Measurements from ENCODE around the gene RASA1. TPM values are rescaled to one million over a fixed set of nuclear protein-coding genes. Genes with fewer than 3 reads are reported as not detected.

Gene RASA1
- total RNA-seq, 1 experiment from 2014 or later = 29.6 TPM

DNA sequence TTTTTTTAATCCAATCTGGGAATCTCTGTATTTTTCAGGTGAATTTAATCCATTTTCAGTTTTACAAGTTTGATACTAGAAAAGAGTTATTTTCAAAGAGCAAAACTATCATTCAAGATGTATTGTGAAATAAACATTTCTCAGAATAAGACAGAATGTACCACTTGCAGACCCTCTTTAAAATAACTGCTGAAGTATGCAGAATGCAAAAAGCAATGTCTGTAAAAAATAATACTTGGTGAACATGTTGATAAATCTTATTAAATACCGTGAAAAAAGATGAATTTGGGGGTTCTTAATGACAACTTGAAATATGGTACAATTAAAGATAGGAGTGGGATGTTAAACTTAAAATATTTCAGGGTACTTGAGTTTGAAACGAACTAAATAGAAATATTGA, 26.1 kb upstream of the RASA1 start:
- Mint-ChIP-seq H3K27me3 (ENCODE audit: low read depth) (no peaks in the 10 kb centered on the region), H3K4me1 (no peaks in the 10 kb centered on the region), H3K4me3 (no peak overlapping the region), H3K27ac (no peak overlapping the region), H3K9me3 (no peaks in the 10 kb centered on the region), H3K36me3 (ENCODE audit: insufficient read depth in 1 of 3, low read depth in 3 of 3) (no peaks in the 10 kb centered on the region)
- Histone ChIP-seq H4K5ac (ENCODE audit: insufficient read length, low read depth, low read length) (no peak overlapping the region), H2BK15ac (ENCODE audit: low read depth, low read length) (no peak overlapping the region), H3T11ph (ENCODE audit: low read length) (no peak overlapping the region), H4K20me1 (ENCODE audit: control insufficient read depth, insufficient read depth, insufficient read length) (no peaks in the 10 kb centered on the region), H3K4ac (ENCODE audit: low read depth, low read length) (no peak overlapping the region), H2BK120ac (ENCODE audit: low read depth, low read length, poor library complexity, severe bottlenecking) (no peak overlapping the region), H3K18ac (ENCODE audit: insufficient read length, low read depth, low read length) (no peak overlapping the region), H3K79me2 (ENCODE audit: insufficient read depth, low read length) (no peaks in the 10 kb centered on the region), H3K9ac (ENCODE audit: extremely low read depth, insufficient read length, low read length) (no peak overlapping the region), H3K4me1 (ENCODE audit: insufficient read depth, low read length) (no peaks in the 10 kb centered on the region), H3K9me3 (ENCODE audit: control insufficient read depth, low read depth, low read length) (no peaks in the 10 kb centered on the region), H2BK5ac (ENCODE audit: insufficient read length, low read length) (no peak overlapping the region), H2AFZ (ENCODE audit: low read length) (no peak overlapping the region), H3K14ac (ENCODE audit: insufficient read depth, low read length) (no peak overlapping the region), H3K4me2 (ENCODE audit: insufficient read depth, insufficient read length, low read length) (no peak overlapping the region), H2BK12ac (ENCODE audit: insufficient read length, low read depth, low read length) (no peak overlapping the region), H2AK5ac (ENCODE audit: insufficient read length, low read length) (no peak overlapping the region), H3K56ac (ENCODE audit: insufficient read length, low read depth, low read length) (no peak overlapping the region), H3K23ac (ENCODE audit: insufficient read length, low read depth, low read length) (no peak overlapping the region), H3K27me3 (ENCODE audit: insufficient read depth, low read length) (no peaks in the 10 kb centered on the region), H3K79me1 (ENCODE audit: insufficient read depth, low read depth, low read length, poor library complexity, severe bottlenecking) (no peaks in the 10 kb centered on the region), H4K8ac (replicated peaks; ENCODE audit: insufficient read length, low read depth, low read length) (no peak overlapping the region), H3K27ac (ENCODE audit: insufficient read length, low read depth, low read length) (no peak overlapping the region), H2BK20ac (ENCODE audit: low read depth, low read length, poor library complexity, severe bottlenecking) (no peak overlapping the region), H3K23me2 (ENCODE audit: insufficient read length, low read depth, low read length, poor library complexity, severe bottlenecking) (no peaks in the 10 kb centered on the region), H4K91ac (ENCODE audit: insufficient read length, low read depth, low read length) (no peak overlapping the region)
- TF ChIP-seq, protein P1, sequence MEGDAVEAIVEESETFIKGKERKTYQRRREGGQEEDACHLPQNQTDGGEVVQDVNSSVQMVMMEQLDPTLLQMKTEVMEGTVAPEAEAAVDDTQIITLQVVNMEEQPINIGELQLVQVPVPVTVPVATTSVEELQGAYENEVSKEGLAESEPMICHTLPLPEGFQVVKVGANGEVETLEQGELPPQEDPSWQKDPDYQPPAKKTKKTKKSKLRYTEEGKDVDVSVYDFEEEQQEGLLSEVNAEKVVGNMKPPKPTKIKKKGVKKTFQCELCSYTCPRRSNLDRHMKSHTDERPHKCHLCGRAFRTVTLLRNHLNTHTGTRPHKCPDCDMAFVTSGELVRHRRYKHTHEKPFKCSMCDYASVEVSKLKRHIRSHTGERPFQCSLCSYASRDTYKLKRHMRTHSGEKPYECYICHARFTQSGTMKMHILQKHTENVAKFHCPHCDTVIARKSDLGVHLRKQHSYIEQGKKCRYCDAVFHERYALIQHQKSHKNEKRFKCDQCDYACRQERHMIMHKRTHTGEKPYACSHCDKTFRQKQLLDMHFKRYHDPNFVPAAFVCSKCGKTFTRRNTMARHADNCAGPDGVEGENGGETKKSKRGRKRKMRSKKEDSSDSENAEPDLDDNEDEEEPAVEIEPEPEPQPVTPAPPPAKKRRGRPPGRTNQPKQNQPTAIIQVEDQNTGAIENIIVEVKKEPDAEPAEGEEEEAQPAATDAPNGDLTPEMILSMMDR (conservative IDR thresholded peaks at IDR 0.05) = no peak
- no CpG with 5 or more reads among the region's 2 CpGs for WGBS (ENCODE audit: extremely low coverage, insufficient read length, low lambda C conversion rate)
- no peak for DNase-seq

Data from H9 (cell line).